HG03354 (cell line): ENCODE data around the gene CNOT1.
"Not testable (repeated sequence)": the region's sequence is repeated elsewhere in the genome, so short reads cannot be mapped to it uniquely, and the experiment has no call there.

Experiments
- ATAC-seq: cut with Tn5 transposase; IDR thresholded peaks from one replicate; pipeline ENCODE4 v1.9.1; 2021; ENCODE audit warnings: mild to moderate bottlenecking; ENCODE audit not compliant: unreplicated experiment, poor library complexity, severe bottlenecking

The CNOT1 gene

GRCh38 chr16:58639230-58639629, 9.6 kb upstream of the CNOT1 start:
- ATAC-seq = no peak

GRCh38 chr16:58638148-58639036, 8.8 kb upstream of the CNOT1 start:
- ATAC-seq = no peak

GRCh38 chr16:58637021-58637420, 7.4 kb upstream of the CNOT1 start:
- not testable (repeated sequence) for ATAC-seq

GRCh38 chr16:58636466-58636865, 6.8 kb upstream of the CNOT1 start:
- ATAC-seq = no peak

GRCh38 chr16:58635502-58635901, 5.9 kb upstream of the CNOT1 start:
- ATAC-seq = no peak

GRCh38 chr16:58634265-58634802, 4.7 kb upstream of the CNOT1 start:
- ATAC-seq = no peak

- peak; percentile 3 for ATAC-seq
Observed at GRCh38 chr16:58628845-58629732, 537 bp downstream of the CNOT1 start.

GRCh38 chr16:58624209-58624608, 5.4 kb downstream of the CNOT1 start:
- no peak for ATAC-seq

GRCh38 chr16:58620396-58620795, 9.2 kb downstream of the CNOT1 start:
- no peak for ATAC-seq

GRCh38 chr16:58615280-58615679, 14.3 kb downstream of the CNOT1 start:
- ATAC-seq = no peak

- ATAC-seq = no peak
Observed at GRCh38 chr16:58614860-58615259, 14.8 kb downstream of the CNOT1 start.

GRCh38 chr16:58614212-58614611, 15.4 kb downstream of the CNOT1 start:
- no peak for ATAC-seq

GRCh38 chr16:58612965-58613364, 16.7 kb downstream of the CNOT1 start:
- not testable (repeated sequence) for ATAC-seq

GRCh38 chr16:58608601-58609136, 21.0 kb downstream of the CNOT1 start:
- ATAC-seq = no peak

GRCh38 chr16:58605562-58605961, 24.1 kb downstream of the CNOT1 start:
- no peak for ATAC-seq

- no peak for ATAC-seq
Observed at GRCh38 chr16:58591083-58591482, 38.5 kb downstream of the CNOT1 start.

GRCh38 chr16:58589326-58589905, 40.2 kb downstream of the CNOT1 start:
- ATAC-seq = no peak

- ATAC-seq = no peak
Observed at GRCh38 chr16:58588406-58588805, 41.2 kb downstream of the CNOT1 start.

GRCh38 chr16:58586340-58587030, 43.1 kb downstream of the CNOT1 start:
- no peak for ATAC-seq
